Activated CD4-positive, alpha-beta T cell treated with anti-CD3 and anti-CD28 coated beads, Interleukin-2, amount 50 U/mL, for 24 hours (primary cell): ENCODE results near the gene ABCF1.

ENCODE experiments used
- DNase-seq, 2 donors: peaks; one replicate each; pipeline ENCODE4 v3.0.0-alpha.2; 2020; ENCODE audit warnings: low read depth in 1 of 2, low spot score in 1 of 2

Gene ABCF1

GRCh38 chr6:30556906-30557682 lies 14.1 kb upstream of the ABCF1 start, which contains the start of gene PRR3:
PRR3 (plus strand) TSS chr6:30557295; CDS start chr6:30557345, 50 bp downstream.
- peak; percentile 70 to 86 for DNase-seq

GRCh38 chr6:30557683-30557981 lies 13.6 kb upstream of the ABCF1 start:
- DNase-seq, result peak in 1 of 2 donors; percentile 63

- no peak for DNase-seq
Measured at GRCh38 chr6:30560930-30561329, 10.3 kb upstream of the ABCF1 start.

- no peak for DNase-seq
Measured at GRCh38 chr6:30562470-30563425, 8.5 kb upstream of the ABCF1 start.

- DNase-seq, result no peak
Measured at GRCh38 chr6:30564114-30564513, 7.1 kb upstream of the ABCF1 start.

GRCh38 chr6:30565772-30566171 lies 5.5 kb upstream of the ABCF1 start:
- DNase-seq, result no peak

- peak in 1 of 2 donors; percentile 52 for DNase-seq
Measured at GRCh38 chr6:30568245-30568644, 3.0 kb upstream of the ABCF1 start.

- no peak for DNase-seq
Measured at GRCh38 chr6:30570263-30570662, 979 bp upstream of the ABCF1 start.

- no peak for DNase-seq
Measured at GRCh38 chr6:30570740-30571074, 535 bp upstream of the ABCF1 start.

- no peak for DNase-seq
Measured at GRCh38 chr6:30571762-30572082, 480 bp downstream of the ABCF1 start.

GRCh38 chr6:30572148-30572547 lies 906 bp downstream of the ABCF1 start:
- DNase-seq, result no peak

- no peak for DNase-seq
Measured at GRCh38 chr6:30573113-30573512, 1.9 kb downstream of the ABCF1 start.

GRCh38 chr6:30578051-30578450 lies 6.8 kb downstream of the ABCF1 start:
- DNase-seq, result no peak

- no peak for DNase-seq
Measured at GRCh38 chr6:30583921-30584320, 12.7 kb downstream of the ABCF1 start.

- no peak for DNase-seq
Measured at GRCh38 chr6:30589754-30590358, 18.6 kb downstream of the ABCF1 start.

GRCh38 chr6:30590509-30590908 lies 19.3 kb downstream of the ABCF1 start:
- DNase-seq, result no peak

GRCh38 chr6:30591008-30591407 lies 19.8 kb downstream of the ABCF1 start:
- DNase-seq, result no peak

GRCh38 chr6:30592287-30592686 lies 21.0 kb downstream of the ABCF1 start:
- DNase-seq, result no peak

GRCh38 chr6:30597315-30598144 lies 26.3 kb downstream of the ABCF1 start:
- peak; percentile 65 to 72 for DNase-seq

- no peak for DNase-seq
Measured at GRCh38 chr6:30598912-30599624, 27.8 kb downstream of the ABCF1 start.
